Fibroblast of pulmonary artery (primary cell): Measurements from ENCODE around the gene MBP.

ENCODE experiments used
- DNase-seq: peaks from one replicate; pipeline ENCODE4 v3.0.0-alpha.2; 2010; ENCODE audit warnings: low read depth
- H3K4me3 ChIP-seq: replicated peaks from 2 replicates; pipeline ENCODE4 v1.5.1; 2011; ENCODE audit warnings: low read depth, mild to moderate bottlenecking, control low read depth, low read length, moderate library complexity
- TF ChIP-seq, protein P1 (sequence below): IDR thresholded peaks from 2 replicates; pipeline ENCODE4 v1.5.1; 2011; ENCODE audit warnings: mild to moderate bottlenecking, control low read depth, low read length, inconsistent platforms; ENCODE audit errors: missing control alignments

MBP gene

DNA sequence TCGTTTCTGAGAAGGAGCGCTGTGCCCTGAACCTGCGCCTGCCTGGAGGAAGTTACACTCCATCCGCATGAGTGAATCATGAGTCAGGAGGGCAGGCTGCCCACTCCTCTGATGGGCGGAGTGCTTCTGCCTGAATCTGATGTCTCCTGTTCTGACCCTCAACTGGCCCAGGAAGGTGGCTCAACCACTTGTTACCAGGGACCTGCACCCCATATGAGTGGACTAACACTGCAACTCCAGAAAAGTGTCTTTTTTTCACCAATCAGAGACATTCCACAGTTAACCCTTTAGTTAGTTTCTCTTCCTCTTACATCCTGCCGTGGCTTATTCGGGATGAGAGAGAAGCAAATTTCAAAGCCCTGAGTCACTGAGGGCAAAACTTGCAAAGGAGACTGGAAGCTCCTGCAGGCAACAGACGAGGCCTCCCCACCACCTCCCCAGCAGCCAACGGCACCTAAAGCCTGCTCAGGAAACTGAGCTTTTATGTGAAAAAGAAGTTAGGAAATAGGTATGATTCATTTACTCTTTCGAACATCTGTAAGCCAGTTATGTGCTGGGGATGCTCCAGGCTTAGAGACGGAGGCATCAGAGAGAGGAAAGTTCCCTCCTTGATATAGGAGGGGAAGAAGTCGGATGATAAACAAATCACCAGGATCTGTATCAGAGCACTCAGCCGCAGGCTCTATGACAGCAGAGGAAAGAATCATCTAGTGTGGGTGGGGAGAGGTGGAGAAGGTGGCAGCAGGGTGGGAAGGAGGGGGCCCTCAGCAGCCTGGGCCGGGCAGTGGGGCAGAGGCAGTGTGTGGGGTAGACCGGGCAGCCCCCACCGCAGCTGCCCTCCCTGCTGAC lies 30.9 kb downstream of the MBP start:
- peak overlapping the region; percentile 26 for H3K4me3 ChIP-seq

DNA sequence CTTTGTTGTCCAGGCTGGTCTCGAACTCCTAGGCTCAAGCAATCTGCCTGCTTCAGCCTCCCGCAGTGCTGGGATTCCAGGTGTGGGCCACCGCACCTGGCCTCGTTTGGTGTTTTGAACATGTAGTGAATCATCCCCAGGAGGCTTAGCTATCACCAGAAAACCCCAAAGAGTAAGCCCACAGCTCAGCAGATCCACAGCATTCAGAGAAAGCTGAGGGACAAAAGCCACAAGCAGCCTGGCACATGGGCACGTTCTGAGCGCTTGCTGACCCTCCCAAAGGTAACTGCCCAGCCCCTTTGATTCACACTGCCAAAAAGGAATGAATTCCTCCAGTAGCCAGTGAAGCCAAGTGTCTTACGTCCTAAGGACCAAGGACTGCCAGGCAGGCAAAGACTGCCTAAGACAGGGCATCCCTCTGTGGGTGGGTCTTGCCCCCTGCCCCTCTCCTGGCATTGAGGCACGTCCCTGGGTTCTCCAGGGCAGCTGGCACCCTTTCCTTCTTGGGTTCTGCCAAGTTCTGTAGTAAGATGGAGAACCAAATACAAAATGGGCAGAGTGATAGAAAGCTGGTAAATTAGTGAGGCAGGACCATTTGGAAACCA lies 31.7 kb downstream of the MBP start:
- TF ChIP-seq, protein P1, sequence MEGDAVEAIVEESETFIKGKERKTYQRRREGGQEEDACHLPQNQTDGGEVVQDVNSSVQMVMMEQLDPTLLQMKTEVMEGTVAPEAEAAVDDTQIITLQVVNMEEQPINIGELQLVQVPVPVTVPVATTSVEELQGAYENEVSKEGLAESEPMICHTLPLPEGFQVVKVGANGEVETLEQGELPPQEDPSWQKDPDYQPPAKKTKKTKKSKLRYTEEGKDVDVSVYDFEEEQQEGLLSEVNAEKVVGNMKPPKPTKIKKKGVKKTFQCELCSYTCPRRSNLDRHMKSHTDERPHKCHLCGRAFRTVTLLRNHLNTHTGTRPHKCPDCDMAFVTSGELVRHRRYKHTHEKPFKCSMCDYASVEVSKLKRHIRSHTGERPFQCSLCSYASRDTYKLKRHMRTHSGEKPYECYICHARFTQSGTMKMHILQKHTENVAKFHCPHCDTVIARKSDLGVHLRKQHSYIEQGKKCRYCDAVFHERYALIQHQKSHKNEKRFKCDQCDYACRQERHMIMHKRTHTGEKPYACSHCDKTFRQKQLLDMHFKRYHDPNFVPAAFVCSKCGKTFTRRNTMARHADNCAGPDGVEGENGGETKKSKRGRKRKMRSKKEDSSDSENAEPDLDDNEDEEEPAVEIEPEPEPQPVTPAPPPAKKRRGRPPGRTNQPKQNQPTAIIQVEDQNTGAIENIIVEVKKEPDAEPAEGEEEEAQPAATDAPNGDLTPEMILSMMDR: no peak
- peak overlapping the region; percentile 26 for H3K4me3 ChIP-seq
- no peak for DNase-seq

More for the DNA sequence above, 30.9 kb downstream of the MBP start:
- peak; percentile 97 for DNase-seq
- TF ChIP-seq, protein P1: no peak

DNA sequence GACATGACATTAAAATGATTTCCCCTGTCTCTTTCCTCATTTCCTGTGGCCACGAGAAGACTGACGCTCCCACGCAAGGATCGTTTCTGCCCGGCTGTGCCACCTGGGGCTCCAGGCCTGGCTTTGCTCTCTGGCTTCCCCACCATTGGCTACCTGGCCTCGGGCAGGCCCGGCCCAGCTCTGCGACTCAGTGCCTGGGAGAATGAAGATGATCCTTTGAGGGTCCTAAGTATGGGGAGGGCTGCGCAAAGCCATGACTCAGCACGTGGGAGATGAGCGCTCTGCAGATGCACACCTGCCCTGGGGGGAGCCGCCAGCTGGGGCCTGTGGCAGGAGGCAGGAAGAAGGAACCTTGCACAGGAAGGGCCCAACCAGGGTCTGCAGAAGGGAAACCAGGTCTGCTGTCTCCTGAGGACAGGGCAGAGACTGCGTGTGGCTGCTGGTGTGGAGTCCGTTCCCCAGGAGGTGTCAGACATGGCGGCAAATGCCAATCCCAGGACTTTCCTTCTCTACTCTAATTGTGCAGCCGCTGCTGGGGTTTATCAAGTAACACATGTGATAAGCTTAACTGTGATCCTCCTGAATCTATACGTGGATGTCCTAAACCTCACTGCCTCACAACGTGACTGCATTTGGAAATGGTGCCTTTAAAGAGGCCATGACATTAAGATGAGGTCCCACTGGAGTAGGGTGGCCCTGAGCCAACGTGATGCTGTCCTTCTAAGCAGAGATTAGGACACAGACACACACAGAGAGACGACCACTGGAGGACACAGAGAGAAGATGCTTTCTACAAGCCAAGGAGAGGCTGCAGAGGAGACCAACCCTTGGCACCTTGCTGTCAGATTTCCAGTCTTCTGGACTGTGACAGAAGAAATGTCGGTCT lies 32.9 kb downstream of the MBP start:
- TF ChIP-seq, protein P1: no peak
- DNase-seq: no peak
- H3K4me3 ChIP-seq: no peak overlapping the region

DNA sequence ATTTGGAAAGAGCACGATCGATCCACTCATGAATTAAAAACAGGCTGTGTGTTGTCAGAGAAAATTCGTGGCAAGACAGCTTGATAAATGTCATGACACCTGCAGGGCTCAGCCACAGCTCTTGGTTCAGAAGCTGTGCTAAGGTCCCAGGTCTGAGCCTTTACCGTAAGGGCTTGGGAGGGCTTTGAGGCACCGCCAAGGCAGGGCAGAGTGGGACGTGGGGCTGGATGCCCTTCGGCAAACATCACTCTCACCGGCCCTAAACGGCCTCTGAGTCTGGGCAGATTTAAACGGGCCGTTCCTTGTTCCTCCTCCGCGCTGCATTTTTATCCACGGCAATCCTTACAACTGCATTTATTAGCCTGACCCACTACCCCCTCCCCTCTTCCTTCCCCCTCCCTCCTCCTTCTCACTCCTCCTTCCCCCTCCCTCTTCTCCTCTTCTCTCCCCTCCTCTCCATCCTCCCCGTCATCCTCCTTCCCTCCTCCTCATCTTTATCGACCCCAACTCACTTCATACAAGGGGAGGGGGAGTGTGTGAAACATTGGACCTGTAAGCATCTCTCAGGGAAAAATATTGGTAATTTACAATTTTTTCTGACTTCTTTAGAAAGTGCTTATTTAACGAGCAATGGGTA lies 33.9 kb downstream of the MBP start:
- DNase-seq: no peak
- no peak overlapping the region for H3K4me3 ChIP-seq
- TF ChIP-seq, protein P1: no peak

DNA sequence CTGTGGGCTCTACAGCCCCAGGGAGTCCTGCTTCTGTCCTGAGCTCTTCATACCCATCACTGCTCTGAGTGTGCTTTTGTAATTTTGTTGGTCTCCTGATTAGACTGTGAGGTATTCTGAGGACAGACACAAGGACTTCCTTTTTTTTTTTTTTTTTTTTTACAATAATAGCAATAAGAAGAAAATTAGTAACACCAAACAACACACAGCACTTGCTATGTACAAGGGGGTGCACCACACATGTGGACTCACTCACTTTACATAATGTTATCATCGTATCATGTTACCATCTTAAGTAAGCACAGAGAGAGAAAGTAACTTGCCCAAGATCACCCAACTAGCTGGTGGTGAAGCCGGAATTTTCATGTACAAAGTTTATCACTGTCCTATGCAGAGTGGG lies 34.6 kb downstream of the MBP start:
- TF ChIP-seq, protein P1: no peak
- no peak for DNase-seq
- no peak overlapping the region for H3K4me3 ChIP-seq
